Measurements from ENCODE around the gene BIRC7.
A peak's percentile ranks its signal among the peaks of the same experiment; 100 is the strongest.
"Not testable (repeated sequence)": the region's sequence is repeated elsewhere in the genome, so short reads cannot be mapped to it uniquely, and the experiment has no call there.

Gene BIRC7

DNA sequence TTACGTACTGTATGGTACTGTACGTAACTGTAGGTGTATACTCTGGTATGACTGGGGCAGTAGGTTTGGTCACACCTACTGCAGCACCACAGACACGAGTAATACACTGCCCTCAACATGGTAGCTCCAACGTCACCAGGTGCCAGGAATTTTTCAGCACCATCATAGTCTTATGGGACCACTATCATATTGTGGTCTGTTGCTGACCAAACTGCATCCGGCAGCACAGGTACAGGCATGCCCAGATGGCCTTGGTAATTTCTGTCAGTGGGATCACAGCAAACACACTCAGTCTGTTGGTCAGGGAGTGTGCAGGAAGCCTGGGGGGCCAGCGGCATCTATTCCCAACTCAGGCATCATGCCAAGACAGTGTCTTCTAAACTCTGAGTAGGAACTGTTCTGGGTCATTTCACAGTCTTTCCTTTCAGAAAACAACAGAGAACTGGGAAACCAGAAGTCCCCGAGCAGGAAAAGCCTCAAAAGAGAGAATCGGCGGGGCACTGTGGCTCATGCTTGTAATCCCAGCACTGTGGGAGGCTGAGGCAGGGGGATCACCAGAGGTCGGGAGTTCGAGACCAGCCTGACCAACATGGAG lies 25.6 kb upstream of the BIRC7 start:
- no peak for DNase-seq

- DNase-seq, result no peak
Observed at GRCh38 chr20:63212393-63212730, 23.3 kb upstream of the BIRC7 start.

DNA sequence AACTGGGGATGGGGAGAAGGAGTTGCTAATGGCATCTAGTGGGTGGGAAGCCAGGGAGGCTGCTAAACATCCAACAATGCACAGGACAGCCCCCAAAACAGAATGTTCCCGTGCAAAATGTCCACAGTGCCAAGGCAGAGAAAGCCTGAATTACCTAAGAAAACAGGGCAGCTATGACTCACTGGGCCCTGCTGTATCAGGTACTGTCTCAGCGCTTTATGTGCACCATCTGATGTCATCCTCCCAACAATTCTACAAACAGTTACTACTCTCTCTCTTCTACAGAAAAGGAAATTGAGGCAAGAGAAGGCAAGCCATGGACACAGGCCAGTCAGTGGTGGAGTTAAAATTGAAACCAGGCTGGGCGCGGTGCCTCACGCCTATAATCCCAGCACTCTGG lies 22.9 kb upstream of the BIRC7 start:
- DNase-seq, result no peak

GRCh38 chr20:63214514-63214913 lies 21.2 kb upstream of the BIRC7 start:
- no peak for DNase-seq

- DNase-seq, result no peak
Observed at GRCh38 chr20:63215101-63216040, 20.3 kb upstream of the BIRC7 start.

- DNase-seq, result peak; percentile 89
Observed at GRCh38 chr20:63216041-63216848, 19.5 kb upstream of the BIRC7 start, which contains the start of gene YTHDF1. Gene YTHDF1 (minus strand): TSS chr20:63216131. CDS start chr20:63215892, 239 bp downstream.

DNA sequence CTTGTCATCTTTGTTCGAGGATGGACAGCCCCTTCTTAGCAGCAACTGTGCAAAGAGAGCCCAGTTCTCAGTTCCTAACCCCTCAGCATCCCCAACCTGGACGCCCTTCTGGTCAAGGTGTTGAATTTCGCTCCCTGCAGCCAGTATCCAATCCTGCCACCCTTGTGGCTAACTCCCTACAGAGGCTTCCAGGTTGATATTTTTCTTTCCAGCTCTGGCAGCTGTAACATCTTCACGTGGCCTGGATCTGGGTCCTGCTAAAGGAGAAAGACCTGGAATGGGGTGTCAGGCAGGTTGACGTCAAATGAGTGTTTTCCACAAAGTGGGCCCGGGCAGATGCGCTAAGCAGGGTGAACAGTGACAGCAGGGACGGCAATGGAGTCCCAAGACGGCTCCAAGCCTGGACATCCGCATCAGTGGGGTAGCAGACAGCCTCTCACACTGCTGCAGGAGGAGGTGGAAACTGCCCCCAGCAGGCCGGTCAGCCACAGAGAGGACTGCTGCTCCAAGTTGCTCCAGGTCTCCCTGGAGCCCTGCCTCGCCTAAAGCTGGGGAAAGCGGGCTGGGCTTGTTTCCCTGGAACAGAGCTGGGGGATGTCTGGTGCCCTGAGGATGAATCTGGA lies 18.7 kb upstream of the BIRC7 start:
- no peak for DNase-seq

GRCh38 chr20:63217706-63218105 lies 18.0 kb upstream of the BIRC7 start:
- DNase-seq, result no peak

GRCh38 chr20:63218701-63219446 lies 16.8 kb upstream of the BIRC7 start:
- DNase-seq, result no peak

GRCh38 chr20:63219447-63219821 lies 16.3 kb upstream of the BIRC7 start:
- no peak for DNase-seq

GRCh38 chr20:63219866-63220521 lies 15.7 kb upstream of the BIRC7 start:
- no peak for DNase-seq

DNA sequence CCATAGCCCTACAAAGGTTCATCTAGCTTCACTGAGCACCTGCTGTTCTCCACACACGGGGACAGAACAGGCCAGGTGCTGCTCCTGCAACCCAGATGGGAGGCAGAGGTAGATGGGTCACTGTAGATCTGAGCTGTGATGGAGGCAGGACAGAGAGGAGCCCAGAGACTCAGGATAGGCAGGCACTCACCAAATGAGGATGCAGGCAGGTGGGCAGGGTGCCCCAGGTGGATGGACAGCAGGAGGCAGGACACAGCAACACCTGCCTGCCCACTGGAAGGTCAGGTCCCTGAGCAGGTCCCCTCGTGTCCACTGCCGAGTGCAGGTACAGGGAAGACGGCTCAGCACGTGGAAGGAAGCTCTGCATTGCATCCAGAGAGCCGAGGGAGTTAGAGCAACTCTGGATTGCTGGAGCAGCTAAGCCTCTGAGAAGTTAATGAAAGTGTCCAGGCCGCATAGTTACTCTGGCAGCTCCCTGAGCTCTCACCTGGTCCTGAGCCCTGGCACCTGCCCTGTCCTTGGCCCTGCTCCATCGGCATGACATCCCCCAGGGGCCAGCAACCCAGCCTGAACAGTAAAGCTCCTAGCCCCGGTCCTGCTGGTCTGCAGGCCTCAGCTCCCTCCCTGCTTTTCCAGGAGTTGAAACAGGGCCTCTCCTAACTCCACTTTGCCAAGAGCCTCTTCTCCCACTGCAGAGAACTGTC lies 14.9 kb upstream of the BIRC7 start:
- DNase-seq, result no peak

DNA sequence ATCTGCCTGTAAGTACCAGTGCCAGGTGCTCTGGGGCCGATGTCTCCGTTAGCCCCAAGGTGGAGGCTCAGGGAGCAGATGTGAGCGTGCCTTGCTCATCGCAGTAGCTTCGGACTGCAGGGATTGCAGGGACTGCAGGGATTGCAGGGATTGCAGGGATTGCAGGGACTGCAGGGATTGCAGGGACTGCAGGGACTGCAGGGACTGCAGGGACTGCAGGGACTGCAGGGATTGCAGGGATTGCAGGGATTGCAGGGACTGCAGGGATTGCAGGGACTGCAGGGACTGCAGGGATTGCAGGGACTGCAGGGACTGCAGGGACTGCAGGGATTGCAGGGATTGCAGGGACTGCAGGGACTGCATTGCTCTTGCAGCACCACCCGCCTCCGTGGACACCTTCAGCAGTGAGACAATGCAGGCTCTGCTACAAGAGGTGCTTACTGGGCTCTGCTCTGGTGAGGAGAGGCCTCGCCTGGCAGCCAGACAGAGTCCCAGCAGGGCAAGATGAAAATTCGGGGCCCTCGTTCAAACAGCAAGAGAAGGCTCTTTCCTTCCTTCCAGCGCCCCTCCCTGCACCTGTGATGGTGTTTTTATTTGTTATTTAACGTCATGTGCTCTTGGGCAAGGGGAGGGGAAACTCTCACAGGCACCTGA lies 14.2 kb upstream of the BIRC7 start:
- DNase-seq, result not testable (repeated sequence)

DNA sequence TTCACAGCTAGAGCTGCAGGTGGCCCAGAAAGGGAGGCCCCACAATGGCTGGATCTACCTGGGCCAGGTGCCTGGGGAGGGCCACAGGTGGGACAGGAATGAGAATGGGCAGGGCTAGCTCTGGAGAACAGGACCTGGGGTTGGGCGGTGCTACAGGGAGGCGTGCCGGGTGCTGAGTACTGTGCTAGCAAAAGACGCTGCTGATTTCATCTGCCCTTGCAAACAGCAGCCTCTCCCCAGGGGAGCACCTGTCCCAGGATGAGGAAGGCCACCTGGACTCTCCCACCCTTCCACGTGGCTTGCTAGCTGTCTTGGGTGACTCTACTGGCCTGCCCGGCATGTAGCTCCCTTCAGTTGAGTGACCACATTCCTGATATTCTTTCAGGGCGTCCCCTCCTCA lies 13.2 kb upstream of the BIRC7 start:
- no peak for DNase-seq

GRCh38 chr20:63223121-63223825 lies 12.4 kb upstream of the BIRC7 start:
- DNase-seq, result no peak

DNA sequence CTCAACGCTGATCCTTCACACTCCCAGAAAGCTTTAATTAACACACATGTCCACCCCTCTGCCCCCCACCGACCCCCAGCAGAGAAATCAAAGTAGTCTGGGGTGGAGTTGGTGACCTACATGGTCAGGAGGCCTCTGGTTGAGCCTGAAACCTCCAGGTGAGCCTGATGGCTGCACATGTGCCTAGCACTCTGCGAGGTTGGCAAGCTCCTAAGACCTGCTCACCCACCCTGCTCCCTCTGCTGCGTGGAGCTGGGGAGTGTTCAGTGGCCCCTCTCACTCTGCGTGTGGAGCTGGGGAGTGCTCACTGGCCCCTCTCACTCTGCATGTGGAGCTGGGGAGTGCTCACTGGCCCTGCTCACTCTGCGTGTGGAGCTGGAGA lies 11.9 kb upstream of the BIRC7 start:
- DNase-seq, result no peak

DNA sequence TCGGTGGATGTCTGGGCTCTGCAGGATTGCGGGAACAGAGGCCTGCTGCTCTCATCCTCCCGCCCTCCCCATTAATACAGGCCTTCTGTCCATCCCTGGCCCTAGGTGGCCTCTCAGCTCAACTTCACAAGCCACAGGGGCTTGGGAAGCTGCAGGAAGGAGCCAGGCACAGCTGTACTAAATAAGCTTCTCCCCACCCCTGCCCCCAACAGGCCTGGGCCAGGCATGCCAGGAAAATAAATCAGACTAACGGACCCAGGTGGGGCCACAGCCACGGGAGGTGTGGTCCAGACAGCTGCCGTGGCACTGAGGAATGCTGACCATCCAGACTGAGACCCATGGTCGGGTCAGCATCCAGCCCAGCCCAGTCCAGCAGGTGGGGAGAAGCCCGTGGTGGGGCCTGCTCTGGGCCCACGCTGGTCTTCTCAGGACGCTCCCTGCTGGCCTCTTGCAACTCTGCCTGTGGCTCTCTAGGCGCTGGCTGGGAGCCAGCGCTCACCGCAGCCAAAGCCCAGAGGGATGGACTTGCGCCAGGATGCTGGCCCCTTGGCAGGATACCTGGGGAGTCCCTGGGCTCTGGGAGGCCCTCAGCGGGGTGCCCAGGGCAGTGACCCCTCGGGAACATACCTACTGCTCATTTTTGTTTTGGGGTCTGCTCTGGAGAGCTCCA lies 11.2 kb upstream of the BIRC7 start:
- DNase-seq, result no peak

DNA sequence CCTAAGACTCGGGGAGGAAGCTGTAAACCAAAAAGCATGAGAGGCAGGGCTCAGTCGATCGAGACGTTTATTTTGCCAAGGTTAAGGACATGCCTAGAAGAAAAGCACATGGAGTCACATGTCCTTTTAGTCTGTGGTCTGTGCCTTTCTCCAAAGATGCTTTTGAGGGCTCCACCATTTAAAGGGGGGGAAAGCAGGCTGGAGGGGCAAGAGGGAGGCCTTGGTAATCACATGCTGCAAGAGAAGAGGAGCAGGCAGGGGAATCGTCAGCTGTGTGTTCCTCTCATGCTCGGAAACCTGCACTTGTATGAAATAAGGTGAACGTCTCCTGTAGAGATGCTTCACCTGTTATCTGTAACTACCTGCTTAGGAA lies 10.6 kb upstream of the BIRC7 start:
- DNase-seq, result no peak
